ENCODE results near the gene MEN1.
"Not testable (repeated sequence)": the region's sequence is repeated elsewhere in the genome, so short reads cannot be mapped to it uniquely, and the experiment has no call there.

The MEN1 gene

GRCh38 chr11:64845776-64846129 is 35.4 kb upstream of the MEN1 start:
- DNase-seq (ENCODE audit: low read depth) = not testable (repeated sequence)

DNA sequence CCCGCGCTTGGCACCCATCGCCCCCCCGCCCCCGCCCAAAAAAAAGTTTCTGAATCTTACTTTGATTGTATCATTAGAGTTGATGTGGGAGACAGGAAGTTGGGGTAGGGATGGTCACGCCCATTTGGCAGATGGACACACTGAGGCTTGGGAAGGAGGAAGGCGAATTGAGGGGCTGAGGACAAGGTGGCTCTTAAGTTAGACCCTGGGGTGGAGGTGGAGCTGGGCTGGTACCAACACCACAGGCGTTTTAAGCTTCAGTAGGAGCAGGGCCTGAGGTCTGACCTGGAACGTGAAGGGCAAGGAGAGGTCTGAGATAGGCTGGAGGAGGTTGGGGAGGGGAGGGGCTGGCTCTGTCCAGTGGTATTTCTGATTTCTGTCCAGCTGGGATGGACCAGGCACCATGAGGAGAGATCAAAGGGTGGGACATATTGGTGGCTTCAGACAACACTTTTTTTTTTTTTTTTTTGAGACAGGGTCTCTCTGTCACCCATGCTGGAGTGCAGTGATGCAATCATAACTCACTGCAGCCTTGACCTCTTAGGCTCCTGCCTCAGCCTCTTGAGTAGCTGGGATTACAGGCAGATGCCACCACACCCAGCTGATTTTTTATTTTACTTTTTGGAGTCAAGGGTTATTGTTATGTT is 34.9 kb upstream of the MEN1 start:
- DNase-seq (ENCODE audit: low read depth) = no peak

DNA sequence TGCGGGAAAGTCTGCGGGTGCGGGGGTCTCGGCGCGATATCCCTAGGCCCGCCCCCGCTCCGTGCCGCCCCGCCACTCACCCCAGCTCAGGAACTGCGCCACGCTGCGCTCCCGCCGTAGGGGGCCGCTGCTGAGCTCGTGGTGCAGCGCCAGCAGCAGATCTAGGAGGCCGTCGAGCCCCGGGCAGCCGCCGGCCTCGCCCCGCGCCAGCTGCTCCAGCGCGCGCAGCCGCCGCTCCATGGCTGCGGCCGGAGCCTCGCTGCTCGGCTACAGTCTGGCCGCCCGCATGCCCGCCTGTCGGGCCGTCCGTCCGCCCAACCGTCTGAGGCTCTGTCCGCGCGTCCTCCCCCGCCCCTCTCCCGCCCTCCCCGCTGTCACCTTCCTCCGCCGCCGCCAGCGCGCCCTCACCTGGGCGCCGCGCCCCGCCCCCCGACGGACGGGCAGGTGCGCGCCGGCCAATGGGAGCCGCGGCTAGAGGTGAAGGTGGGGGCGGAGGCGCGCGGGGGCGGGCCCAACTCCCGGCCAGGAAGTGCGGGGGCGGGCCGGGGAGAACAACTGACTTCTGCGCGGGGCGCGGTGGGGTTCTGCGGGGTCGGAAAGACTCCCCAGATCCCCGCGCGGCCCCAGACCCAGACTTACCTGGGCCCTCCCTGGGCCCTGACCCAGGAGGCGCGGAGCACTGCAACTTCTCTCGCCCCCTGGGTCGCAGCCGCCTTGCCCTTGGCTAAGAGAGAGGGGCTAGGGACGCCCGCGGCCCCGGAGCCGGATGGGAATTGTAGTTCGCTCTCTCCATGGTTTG is 34.2 kb upstream of the MEN1 start, which contains the start of gene CDC42BPG:
TSS of gene CDC42BPG (minus strand) at position 324 of the 799 bp plus-strand sequence. CDS start at position 240, 84 bp downstream.
- DNase-seq (ENCODE audit: low read depth) = no peak

GRCh38 chr11:64843686-64844329 is 33.5 kb upstream of the MEN1 start:
- no peak for DNase-seq (ENCODE audit: low read depth)

- no peak for DNase-seq (ENCODE audit: low read depth)
Measured at GRCh38 chr11:64842851-64843685, 32.7 kb upstream of the MEN1 start.

- no peak for DNase-seq (ENCODE audit: low read depth)
Measured at GRCh38 chr11:64842366-64842759, 32.0 kb upstream of the MEN1 start.

DNA sequence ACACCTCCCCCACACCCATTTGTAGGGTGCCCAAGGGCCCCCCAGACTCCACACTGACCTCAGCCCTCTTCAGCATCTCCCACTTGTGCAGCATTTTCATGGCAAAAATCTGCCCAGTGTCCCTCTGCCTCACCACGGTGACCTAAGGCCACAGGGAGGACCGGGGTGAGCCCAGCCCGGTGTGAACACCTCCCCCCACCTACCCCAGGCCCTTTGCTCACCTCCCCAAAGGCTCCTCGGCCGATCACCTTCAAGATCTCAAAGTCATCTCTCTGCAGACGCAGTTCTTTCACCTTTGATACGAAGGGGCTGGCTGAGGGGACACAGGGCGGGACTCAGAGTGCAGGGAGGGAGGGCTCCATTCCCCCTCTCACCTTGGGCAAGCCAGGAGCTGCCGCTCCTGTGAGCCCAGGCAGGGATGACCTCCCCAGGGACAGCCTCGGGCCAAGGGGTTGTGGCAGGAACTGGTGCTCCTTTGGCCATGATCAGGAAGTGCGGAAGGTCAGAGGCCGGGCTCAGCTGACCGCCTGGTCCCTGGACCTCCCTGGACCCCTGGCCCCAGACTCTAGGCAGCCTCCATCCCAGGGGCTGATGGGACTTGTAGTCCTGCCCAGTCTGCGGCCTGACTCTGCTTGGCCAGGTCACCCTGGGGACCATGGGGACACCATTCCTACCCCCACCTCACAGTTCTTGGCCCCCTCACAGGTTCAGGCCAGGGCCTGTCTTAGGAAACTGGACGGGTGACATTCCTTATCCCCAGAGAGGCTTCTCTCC is 31.4 kb upstream of the MEN1 start:
- DNase-seq (ENCODE audit: low read depth) = no peak

DNA sequence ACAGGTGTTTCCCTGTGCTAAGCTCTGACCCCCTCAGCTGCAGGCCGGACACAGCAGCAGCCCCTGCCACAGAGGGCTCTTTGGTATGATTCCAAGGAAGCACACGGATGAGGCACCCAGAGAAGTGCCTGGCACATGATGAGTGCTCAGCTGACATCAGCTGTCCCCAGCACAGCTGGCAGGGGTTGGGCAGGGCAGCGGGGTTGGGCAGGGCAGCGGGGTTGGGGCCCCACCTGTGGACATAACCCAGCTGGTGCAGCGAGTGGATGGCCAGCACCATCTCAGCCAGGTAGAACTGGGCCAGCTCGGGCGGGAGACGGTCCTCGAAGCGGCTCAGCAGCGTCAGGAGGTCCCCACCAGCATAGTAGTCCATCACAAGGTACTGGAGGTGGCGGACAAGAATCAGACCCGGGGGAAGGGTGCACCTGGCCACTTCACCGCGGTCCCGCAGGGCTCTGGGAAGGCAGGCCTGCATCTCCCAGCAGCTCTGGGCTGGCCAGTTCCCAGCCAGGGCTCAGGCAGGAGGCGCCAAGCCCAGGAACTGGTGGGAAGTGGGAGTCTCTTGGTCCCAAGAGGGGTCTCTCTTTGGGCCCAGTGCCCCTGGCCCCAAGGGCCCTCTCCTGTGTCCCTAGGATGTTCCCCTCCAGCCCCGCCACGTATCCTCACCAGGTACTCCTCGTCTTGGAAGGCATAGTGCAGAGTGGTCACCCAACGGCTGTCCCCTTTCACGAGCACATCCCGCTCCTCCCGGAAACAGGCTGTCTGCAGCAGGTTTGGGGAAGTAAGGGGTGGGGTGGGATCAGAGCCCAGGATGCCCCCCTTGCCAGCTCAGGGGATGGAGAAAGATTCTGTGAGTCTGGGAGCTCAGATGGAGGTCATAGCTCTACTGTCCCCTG is 29.8 kb upstream of the MEN1 start:
- no peak for DNase-seq (ENCODE audit: low read depth)

DNA sequence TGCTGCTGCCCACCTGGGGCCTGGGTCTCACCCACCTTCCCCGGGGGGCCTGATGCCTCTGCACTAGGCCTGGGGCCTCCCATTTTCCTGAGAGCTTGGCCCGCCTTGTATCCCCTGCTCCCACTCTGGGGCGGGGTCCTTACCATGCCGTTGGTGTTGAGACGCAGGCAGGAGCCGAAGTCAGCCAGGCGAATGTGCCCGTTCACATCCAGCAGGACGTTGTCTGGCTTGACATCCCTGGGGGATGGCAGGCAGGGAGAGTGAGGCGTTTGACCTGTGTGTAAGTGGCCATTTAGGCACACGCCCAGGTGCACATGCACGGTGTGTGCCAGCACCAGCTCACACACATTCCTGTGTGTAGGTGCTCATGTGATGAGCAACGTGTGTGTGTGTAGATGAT is 29.0 kb upstream of the MEN1 start:
- no peak for DNase-seq (ENCODE audit: low read depth)

DNA sequence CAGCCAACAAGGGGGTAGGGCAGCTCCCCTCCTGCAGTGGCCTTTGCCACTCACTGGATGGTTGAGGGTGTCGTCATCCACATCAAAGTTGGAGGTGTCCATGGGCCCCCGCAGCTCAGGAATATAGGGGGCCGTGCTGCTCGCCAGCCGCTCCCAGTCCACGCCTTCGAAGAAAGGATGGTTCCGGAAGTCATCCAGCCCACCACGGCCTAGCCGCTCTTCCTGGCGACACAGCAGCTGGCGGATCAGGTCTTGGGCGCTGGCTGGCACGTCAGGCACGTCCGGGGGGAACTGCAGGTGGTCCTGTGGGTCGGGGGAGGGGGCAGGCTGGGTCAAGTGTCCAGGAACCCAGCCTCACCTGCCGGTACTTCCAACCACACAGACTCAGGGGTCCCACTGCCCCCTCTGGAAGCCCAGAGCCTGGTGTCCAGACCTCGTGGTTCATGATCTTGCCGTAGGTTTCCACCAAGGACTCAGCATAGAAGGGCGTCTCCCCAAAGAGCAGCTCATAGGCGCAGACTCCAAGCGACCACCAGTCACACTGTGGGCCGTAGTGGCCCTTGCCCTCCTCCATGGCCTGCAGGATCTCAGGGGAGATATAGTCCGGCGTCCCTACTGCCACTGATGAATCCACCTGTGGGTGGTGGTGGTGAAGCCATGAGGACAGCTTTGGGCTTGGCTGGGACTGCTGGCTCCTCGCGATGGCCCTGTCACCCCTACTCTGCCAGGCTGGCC is 28.4 kb upstream of the MEN1 start:
- no peak for DNase-seq (ENCODE audit: low read depth)

- DNase-seq (ENCODE audit: low read depth) = no peak
Measured at GRCh38 chr11:64837887-64838351, 27.6 kb upstream of the MEN1 start.

DNA sequence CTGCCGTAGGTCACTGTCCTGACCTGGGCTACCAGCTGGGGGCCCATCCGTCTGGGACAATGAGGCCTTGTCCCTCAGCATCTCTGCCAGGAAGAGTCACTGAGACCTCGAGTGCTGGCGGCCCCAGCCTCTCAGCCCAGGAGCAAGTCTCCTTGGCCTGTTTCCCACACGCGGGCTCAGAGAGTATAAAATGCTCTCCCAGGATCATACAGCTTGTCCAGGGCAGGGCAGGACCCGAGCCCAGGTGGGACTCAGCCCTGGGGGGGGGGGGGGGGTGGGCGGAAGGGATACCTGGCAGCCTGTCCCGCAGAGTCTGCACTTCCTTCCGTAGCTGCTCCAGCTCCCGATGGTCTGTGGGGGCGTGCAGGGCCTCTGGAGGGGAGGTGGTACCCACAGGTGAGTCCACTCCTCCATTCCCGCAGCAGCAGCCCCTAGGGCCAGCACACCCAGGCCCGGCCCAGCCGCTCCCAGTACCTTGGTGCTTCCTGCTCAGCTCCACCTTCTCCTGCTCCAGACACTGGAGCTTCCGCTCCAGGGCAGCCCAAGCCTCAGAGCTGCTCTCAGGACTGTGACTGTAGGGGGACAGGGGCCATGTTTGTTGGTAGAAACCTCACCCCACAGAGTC is 26.2 kb upstream of the MEN1 start:
- DNase-seq (ENCODE audit: low read depth) = no peak

- DNase-seq (ENCODE audit: low read depth) = no peak
Measured at GRCh38 chr11:64835616-64836447, 25.5 kb upstream of the MEN1 start.

DNA sequence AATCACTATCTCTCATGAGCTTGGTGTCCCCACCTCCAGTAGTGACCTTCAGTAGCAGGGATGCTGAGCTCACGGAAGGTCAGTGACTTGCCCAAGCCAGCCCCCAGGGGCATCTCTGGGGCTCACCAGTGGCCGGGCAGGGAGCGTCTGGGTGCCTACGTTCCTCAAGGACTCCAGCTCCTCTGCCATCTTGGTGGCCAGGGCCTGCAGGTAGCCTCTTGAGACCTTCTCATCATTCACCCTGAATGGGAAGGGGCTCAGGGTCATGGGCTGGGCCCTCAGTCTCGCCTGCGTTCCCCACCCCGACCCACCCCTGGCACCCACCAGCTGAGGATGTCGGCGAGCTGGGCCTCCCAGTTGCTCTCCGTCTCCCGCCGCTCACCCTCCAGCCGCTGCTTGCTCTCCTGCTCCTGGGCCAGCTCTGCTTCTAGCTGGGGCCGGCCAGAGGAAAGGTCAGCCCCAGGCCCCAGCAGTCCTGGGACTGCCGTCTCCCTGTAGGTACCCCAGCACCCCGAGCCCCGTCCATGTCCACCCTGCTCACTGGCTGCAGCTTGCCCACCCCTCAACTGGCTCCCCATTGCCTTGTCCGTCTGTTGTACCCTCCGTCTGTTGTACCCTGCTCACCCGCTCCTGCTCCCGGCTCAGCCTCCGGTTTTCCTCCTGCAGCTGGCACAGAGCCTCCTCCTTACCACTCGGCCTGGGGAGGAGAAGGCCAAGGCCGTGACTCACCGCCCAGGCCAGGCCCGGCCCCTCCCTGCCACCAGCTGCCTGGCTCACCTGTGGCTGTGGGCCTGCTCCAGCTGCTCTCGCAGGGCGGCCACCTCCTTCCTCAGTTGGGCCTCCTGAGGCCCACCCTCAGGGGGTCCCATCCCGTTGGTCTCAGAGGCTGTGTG is 24.6 kb upstream of the MEN1 start:
- no peak for DNase-seq (ENCODE audit: low read depth)

DNA sequence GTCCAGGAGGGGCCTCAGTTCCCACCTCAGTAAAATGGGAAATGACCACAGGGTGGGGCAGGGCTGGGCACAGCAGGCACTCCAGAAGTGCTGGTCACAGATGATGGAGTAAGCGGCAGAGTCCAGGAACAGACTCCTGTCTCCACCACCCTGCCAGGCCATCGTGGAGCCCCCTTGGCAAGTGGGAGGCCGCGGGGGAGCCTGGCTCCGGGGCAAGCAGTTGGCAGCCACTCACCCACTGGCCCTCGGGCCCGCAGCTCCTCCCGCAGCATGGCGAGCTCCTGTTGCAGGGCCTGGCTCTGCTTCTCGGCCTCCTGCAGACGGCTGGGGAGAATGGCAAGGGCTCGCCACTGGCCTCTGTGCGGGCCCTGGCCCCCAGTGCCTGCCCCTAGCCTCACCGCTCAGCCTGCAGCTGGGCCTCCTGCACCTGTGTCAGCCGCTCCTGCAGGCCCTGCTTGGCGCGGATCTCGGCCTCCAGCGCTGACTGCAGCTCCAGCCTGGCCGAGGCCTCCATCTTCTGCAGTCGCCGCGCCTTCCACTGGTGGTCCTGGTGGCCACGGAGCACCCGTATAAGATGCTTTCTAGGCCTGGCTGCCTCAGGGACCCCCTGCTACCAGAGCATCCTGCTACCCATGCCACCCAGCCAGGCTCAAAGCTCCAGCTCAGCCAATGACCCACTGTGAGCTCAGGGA is 23.8 kb upstream of the MEN1 start:
- DNase-seq (ENCODE audit: low read depth) = no peak

DNA sequence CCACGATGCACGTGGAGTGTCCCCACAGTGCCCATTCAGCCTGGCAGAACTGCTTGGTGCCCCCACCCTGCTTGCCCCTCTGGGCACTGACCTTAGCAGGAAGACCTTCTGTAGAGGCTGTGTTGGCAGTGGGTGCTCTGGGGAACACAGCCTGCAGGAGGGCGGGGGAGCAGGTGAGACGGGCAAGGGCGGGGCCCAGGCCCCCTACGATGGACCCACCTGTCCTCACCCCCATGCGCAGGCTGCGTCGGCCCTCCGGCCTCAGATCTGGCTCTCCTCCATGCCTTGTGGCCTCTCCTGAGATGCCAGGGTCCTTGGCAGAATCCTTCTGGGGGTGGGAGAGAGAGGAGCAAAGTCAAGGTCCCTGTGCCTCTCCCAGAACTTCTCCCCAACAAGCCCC is 23.2 kb upstream of the MEN1 start:
- DNase-seq (ENCODE audit: low read depth) = no peak

GRCh38 chr11:64833198-64833502 is 22.8 kb upstream of the MEN1 start:
- DNase-seq (ENCODE audit: low read depth) = no peak

Measured in activated T-cell treated with anti-CD3 and anti-CD28 coated beads for 24 hours (primary cell).